Liver (tissue), 9 donors: ENCODE results near the gene MED12L. TPM values are rescaled to one million over a fixed set of nuclear protein-coding genes. Genes with fewer than 3 reads are reported as not detected.

Experiments
- DNase-seq: peaks from one replicate; pipeline ENCODE4 v3.0.0-alpha.2; 2017; ENCODE audit warnings: low spot score
- H3K27ac ChIP-seq, 2 donors: one replicate each; pipeline ENCODE4 v1.7.0; 2013; ENCODE audit warnings: inconsistent platforms in 2 of 2, low read length in 2 of 2, control low read depth in 1 of 2, low read depth in 1 of 2, mild to moderate bottlenecking in 1 of 2
- H3K27me3 ChIP-seq, 4 donors: one replicate each; pipeline versions ENCODE4 v1.6.1 to v1.7.0; 2013; ENCODE audit warnings: low read length in 3 of 4, inconsistent platforms in 1 of 4, mild to moderate bottlenecking in 1 of 4, moderate library complexity in 1 of 4; ENCODE audit not compliant: control insufficient read depth in 4 of 4, insufficient read depth in 4 of 4
- H3K36me3 ChIP-seq, 4 donors: one replicate each; pipeline versions ENCODE4 v1.6.1 to v1.7.0; 2013; ENCODE audit warnings: low read length in 3 of 4, mild to moderate bottlenecking in 3 of 4, low read depth in 1 of 4, moderate library complexity in 1 of 4; ENCODE audit not compliant: control insufficient read depth in 4 of 4, insufficient read depth in 3 of 4
- H3K4me1 ChIP-seq, 4 donors: one replicate each; pipeline versions ENCODE4 v1.6.1 to v1.7.0; 2013; ENCODE audit warnings: low read length in 3 of 4, mild to moderate bottlenecking in 3 of 4, moderate library complexity in 1 of 4; ENCODE audit not compliant: control insufficient read depth in 4 of 4, insufficient read depth in 4 of 4
- H3K4me3 ChIP-seq, 3 donors: one replicate each; pipeline versions ENCODE4 v1.6.1 to v1.7.0; 2013; ENCODE audit warnings: low read length in 3 of 3, control low read depth in 1 of 3, low read depth in 1 of 3, mild to moderate bottlenecking in 1 of 3
- H3K9ac ChIP-seq, 2 donors: one replicate each; pipeline ENCODE4 v1.7.0; 2013; ENCODE audit warnings: low read length in 2 of 2, mild to moderate bottlenecking in 2 of 2, moderate library complexity in 2 of 2, control low read depth in 1 of 2, low read depth in 1 of 2
- H3K9me3 ChIP-seq, 4 donors: one replicate each; pipeline versions ENCODE4 v1.6.1 to v1.7.0; 2013; ENCODE audit warnings: low read length in 3 of 4; ENCODE audit not compliant: control insufficient read depth in 4 of 4
- ATF3 ChIP-seq: IDR thresholded peaks from 2 replicates; pipeline ENCODE4 v1.6.1; 2016; ENCODE audit warnings: antibody characterized with exemption
- CTCF ChIP-seq: fragments of 150-350 bp; IDR thresholded peaks from 2 replicates; pipeline ENCODE4 v1.5.1; 2017; ENCODE audit warnings: improper control_type of control experiment, low read depth, low read length; ENCODE audit not compliant: missing input control
- EGR1 ChIP-seq, 2 donors: IDR thresholded peaks; 2 replicates each; pipeline ENCODE4 v1.6.1; 2016 to 2018; ENCODE audit warnings: antibody characterized with exemption in 2 of 2, low read depth in 2 of 2
- FOXA1 ChIP-seq: IDR thresholded peaks from 2 replicates; pipeline ENCODE4 v1.6.1; 2016; ENCODE audit warnings: antibody characterized with exemption
- FOXA2 ChIP-seq: IDR thresholded peaks from 2 replicates; pipeline ENCODE4 v1.6.1; 2016; ENCODE audit warnings: antibody characterized with exemption
- GABPA ChIP-seq, 2 donors: IDR thresholded peaks in 1 of 2; conservative IDR thresholded peaks in 1 of 2; 2 replicates each; pipeline ENCODE4 v1.6.1; 2016; ENCODE audit warnings: antibody characterized with exemption in 2 of 2, mild to moderate bottlenecking in 1 of 2, moderate library complexity in 1 of 2
- HNF4A ChIP-seq, 2 donors: conservative IDR thresholded peaks; 2 replicates each; pipeline ENCODE4 v1.6.1; 2016; ENCODE audit warnings: antibody characterized with exemption in 2 of 2, mild to moderate bottlenecking in 2 of 2
- HNF4G ChIP-seq: IDR thresholded peaks from 2 replicates; pipeline ENCODE4 v1.6.1; 2016; ENCODE audit warnings: antibody characterized with exemption
- JUND ChIP-seq, 2 donors: IDR thresholded peaks; 2 replicates each; pipeline ENCODE4 v1.6.1; 2016; ENCODE audit warnings: antibody characterized with exemption in 2 of 2
- NR2F2 ChIP-seq: IDR thresholded peaks from 2 replicates; pipeline ENCODE4 v1.6.1; 2016; ENCODE audit warnings: antibody characterized with exemption
- RAD21 ChIP-seq, 2 donors: IDR thresholded peaks; 2 replicates each; pipeline ENCODE4 v1.6.1; 2016; ENCODE audit warnings: antibody characterized with exemption in 2 of 2, mild to moderate bottlenecking in 2 of 2
- RXRA ChIP-seq, 2 donors: IDR thresholded peaks; 2 replicates each; pipeline ENCODE4 v1.6.1; 2017 to 2018; ENCODE audit warnings: antibody characterized with exemption in 2 of 2, mild to moderate bottlenecking in 1 of 2
- SP1 ChIP-seq: IDR thresholded peaks from 2 replicates; pipeline ENCODE4 v1.6.1; 2018; ENCODE audit warnings: antibody characterized with exemption, mild to moderate bottlenecking
- TAF1 ChIP-seq: conservative IDR thresholded peaks from 2 replicates; pipeline ENCODE4 v1.6.1; 2016; ENCODE audit warnings: antibody characterized with exemption, mild to moderate bottlenecking
- YY1 ChIP-seq: IDR thresholded peaks from 2 replicates; pipeline ENCODE4 v1.6.1; 2016; ENCODE audit warnings: antibody characterized with exemption, mild to moderate bottlenecking
- ZBTB33 ChIP-seq: IDR thresholded peaks from 2 replicates; pipeline ENCODE4 v1.6.1; 2016; ENCODE audit warnings: antibody characterized with exemption
- WGBS: extraction: QIAGEN DNeasy Blood & Tissue Kit; methylation state at CpG from one replicate; pipeline ENCODE4 v1.1.7; 2013; 5-methylcytosine and 5-hydroxymethylcytosine counted together
- polyA plus RNA-seq, 2 donors: library from polyadenylated mRNA; stranded (reverse) in 1 of 2; unstranded in 1 of 2; fragments of 200-250 nt in 1 of 2; fragments of >200 nt in 1 of 2; fragmentation: Nextera tagmentation in 1 of 2; extraction: Ambion mirVana in 1 of 2; gene quantifications; one replicate each; pipeline versions ENCODE4 v1.2.1 to v1.2.3, GENCODE V29; 2013 to 2015
- total RNA-seq, 2 donors: library from RNA; depleted of rRNA; stranded (reverse); fragments of >200 nt; gene quantifications; one replicate each; pipeline ENCODE4 v1.2.3, GENCODE V29; 2014
- TF ChIP-seq, protein P1 (sequence below): IDR thresholded peaks from 2 replicates; pipeline ENCODE4 v1.6.1; 2016; ENCODE audit warnings: antibody characterized with exemption
- TF ChIP-seq, protein P2 (sequence below): IDR thresholded peaks from 2 replicates; pipeline ENCODE4 v1.6.1; 2016; ENCODE audit warnings: antibody characterized with exemption, mild to moderate bottlenecking
- donor health status: healthy.
- donor health status: healthy.
- donor health status: healthy.
- donor health status: healthy.
- donor health status: healthy.

The MED12L gene
- total and polyA plus RNA-seq, 4 donors: 0.02 to 2.1 (median 0.49) TPM

- Histone ChIP-seq H3K4me3 (no peak overlapping the region), H3K27ac (no peak overlapping the region), H3K27me3 (no peaks in the 10 kb centered on the region), H3K36me3 (no peaks in the 10 kb centered on the region), H3K4me1 (no peaks in the 10 kb centered on the region), H3K9me3 (no peaks in the 10 kb centered on the region), H3K9ac (no peak overlapping the region)
- TF ChIP-seq SP1 (no peak), NR2F2 (no peak), HNF4A (conservative IDR thresholded peaks at IDR 0.05) (no peak), FOXA2 (no peak), TAF1 (no peak), HNF4G (no peak), JUND (IDR thresholded peaks at IDR 0.05) (no peak), GABPA (IDR thresholded peaks at IDR 0.05 in 1 of 2, conservative IDR thresholded peaks at IDR 0.05 in 1 of 2) (no peak), CTCF (no peak), EGR1 (IDR thresholded peaks at IDR 0.05; ENCODE audit: low read depth in 2 of 2) (no peak), ATF3 (no peak), FOXA1 (no peak), RAD21 (IDR thresholded peaks at IDR 0.05) (no peak), ZBTB33 (no peak), YY1 (no peak), RXRA (IDR thresholded peaks at IDR 0.05) (no peak)
- TF ChIP-seq, protein P1, sequence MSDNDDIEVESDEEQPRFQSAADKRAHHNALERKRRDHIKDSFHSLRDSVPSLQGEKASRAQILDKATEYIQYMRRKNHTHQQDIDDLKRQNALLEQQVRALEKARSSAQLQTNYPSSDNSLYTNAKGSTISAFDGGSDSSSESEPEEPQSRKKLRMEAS: no peak
- TF ChIP-seq, protein P2, sequence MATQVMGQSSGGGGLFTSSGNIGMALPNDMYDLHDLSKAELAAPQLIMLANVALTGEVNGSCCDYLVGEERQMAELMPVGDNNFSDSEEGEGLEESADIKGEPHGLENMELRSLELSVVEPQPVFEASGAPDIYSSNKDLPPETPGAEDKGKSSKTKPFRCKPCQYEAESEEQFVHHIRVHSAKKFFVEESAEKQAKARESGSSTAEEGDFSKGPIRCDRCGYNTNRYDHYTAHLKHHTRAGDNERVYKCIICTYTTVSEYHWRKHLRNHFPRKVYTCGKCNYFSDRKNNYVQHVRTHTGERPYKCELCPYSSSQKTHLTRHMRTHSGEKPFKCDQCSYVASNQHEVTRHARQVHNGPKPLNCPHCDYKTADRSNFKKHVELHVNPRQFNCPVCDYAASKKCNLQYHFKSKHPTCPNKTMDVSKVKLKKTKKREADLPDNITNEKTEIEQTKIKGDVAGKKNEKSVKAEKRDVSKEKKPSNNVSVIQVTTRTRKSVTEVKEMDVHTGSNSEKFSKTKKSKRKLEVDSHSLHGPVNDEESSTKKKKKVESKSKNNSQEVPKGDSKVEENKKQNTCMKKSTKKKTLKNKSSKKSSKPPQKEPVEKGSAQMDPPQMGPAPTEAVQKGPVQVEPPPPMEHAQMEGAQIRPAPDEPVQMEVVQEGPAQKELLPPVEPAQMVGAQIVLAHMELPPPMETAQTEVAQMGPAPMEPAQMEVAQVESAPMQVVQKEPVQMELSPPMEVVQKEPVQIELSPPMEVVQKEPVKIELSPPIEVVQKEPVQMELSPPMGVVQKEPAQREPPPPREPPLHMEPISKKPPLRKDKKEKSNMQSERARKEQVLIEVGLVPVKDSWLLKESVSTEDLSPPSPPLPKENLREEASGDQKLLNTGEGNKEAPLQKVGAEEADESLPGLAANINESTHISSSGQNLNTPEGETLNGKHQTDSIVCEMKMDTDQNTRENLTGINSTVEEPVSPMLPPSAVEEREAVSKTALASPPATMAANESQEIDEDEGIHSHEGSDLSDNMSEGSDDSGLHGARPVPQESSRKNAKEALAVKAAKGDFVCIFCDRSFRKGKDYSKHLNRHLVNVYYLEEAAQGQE: no peak
- 65% methylated on average over 4 of the region's 4 CpGs for WGBS
- DNase-seq: no peak
These were observed 197.9 kb downstream of the MED12L start for GRCh38 chr3:151283387-151283786.
